Anterior cingulate cortex (tissue), 58 donors: ENCODE results near the gene AQP2.
A peak's percentile ranks its signal among the peaks of the same experiment; 100 is the strongest.
"Not testable (repeated sequence)": the region's sequence is repeated elsewhere in the genome, so short reads cannot be mapped to it uniquely, and the experiment has no call there.

ENCODE experiments used
- DNase-seq, 58 donors: peaks; one replicate each; lab custom pipeline; 2025; lab: John Stamatoyannopoulos, UW

The AQP2 gene

DNA sequence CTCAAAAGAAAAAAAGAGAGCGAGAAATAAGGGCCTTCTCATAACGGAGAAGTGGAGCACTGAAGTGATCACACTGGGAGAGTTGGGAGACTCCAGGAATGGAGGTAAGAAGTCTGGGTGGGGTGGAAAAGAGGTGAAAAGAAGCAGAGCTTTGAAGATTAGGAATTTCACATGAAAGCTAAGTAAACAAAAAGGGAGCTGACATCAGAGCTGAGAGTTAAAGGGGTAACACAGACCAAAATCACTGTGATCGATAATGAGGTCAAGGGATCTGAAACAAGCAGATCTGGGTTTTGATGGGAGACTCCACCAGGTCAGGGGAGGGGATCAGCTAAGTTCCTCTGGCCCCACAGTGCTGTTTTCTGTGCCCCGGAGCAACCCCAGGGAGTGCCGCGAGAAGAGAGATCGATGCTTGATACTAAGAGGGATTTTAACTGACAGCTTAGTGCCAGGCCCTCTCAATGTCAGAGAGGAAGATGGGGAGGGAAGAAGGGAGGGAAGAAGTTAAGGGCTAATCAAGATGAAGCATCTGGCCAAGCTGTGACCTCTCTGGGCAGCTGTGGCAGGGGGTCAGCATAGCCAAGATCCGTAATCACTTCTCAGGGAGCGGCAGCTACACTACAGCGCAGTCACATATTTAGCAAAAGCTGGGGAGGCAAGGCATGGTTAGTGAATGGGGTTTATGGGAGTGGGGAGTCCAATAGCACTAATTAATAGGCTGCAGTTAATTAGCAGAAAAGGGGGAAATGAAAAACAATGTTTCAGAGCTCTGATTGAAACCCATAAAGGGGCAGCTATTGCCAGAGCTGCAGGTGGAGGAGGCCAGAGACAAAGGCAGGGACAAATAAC, 30.2 kb downstream of the AQP2 start:
- no peak for DNase-seq

GRCh38 chr12:49982246-49983087, 31.9 kb downstream of the AQP2 start:
- no peak for DNase-seq

DNA sequence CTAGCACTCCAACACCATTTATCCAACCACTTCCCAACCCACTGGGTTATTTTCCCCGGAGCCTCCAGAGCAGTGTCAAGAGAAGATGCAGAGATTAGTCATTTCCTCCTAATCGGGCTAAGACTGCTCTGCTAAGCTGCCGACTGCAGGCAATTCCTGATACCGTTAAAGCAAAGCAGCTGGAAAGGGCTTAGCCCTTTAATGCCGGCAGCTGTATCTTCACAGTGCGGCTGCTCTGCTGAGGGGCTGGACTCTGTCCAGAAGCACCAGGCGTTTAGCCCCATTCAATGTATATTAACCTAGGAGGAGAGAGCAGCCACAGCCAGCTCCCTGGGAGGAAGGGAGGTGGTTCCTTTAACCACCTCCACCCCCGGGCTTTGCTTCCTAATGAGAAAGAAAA, 33.4 kb downstream of the AQP2 start:
- DNase-seq: peak in 1 of 58 donors; percentile 28

DNA sequence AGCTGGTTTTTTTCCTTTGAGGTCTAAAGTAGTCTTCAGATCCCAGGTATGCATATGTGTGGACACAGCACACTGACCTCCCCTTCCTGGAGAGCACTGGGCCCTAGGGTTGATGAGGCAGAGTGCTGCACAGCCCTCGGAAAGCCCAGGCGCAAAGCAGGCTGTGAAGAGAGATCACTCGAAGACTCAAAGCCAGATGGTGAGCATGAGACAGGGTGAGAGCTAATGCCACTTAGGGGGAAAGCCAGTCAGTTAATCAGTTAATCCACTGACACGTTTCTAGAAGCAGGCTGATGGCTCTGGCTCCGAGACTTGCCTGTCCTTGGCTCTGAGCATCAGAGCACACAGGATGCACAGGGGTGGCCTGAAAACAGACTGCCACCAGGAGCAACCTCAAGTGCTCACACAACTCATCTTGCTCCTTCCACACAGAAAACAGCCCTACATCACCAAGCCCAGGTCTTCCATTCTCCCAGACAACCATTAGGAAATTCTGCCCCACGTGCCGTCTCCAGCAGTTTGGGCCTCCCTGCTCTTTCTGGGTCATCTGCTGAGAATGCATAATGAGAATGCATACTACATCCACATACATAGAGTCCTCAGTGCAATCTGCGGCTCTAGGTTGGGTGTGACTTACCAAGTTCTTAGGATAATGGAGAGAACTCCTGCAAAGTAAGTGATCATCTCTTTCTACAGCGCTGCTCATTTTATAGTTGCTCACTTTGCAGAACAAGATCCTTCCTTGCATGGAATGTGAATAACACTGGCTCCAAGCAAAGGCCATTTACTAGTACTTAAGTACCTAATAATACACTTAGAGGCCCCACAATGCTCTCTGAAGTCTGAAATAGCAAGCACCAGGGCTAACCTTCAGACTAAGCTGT, 34.2 kb downstream of the AQP2 start:
- DNase-seq: no peak

DNA sequence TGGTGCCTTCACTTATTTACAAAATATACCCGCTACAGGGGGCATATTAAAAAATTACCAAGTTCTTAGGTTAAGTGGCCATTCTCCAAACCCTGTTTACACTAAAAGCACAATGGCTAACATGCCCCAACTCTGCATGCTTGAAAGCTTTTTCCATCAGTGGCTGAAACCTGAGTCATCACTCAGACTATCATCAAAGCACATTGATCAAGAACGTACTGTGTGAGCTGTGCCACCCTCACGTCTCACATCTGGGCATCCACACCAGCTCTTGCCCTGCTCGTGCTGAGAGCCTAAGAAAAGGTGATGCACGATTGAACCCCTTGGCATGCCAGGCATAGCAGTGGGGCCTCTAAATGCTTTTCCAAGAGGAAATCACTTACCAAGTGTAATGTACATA, 35.4 kb downstream of the AQP2 start:
- no peak for DNase-seq

DNA sequence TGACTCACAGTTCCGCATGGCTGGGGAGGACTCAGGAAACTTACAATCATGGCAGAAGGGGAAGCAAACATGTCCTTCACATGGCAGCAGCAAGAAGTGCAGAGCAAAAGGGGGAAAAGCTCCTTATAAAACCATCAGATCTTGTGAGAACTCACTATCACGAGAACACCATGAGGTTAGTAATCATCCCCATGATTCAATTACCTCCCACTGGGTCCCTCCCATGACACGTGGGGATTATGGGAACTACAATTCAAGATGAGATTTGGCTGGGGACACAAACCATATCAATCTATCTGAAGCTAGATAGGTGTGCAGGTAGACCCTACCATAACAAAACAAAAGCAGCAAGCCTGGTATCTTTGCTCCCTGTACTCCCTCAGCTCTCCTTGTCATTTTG, 35.9 kb downstream of the AQP2 start:
- not testable (repeated sequence) for DNase-seq

DNA sequence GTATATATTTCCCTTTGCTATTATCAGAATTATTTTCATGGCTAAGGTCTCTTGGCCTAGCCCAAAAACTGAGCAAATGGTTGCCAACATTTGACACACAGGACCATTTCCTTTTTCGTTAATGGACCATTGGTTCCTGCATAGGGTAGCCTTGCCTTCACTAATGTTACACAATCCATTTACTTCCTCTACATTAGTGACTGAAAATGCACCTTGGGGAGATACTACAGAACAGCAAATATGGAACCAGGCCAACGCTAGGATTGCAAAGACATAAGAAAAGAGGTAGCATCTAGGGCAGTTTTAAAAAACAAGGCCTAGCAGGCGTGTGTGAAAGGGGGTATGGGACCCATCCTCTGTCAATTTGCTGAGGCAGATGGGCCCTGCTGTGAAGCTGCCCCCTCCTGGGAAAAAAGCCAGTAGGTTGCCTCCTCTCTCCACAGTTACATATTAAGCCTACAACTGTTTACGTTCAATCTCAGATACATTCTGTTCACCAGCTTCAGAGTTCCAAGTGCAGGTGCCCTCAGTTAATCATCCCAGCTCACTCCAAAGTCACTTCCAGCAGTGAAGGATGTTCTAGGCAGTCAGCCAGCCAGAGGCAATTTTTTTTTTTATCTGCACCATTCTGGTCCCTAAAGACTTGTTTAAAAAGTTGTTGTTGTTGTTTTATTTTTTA, 37.2 kb downstream of the AQP2 start:
- DNase-seq: no peak

GRCh38 chr12:49989400-49989799, 38.9 kb downstream of the AQP2 start:
- not testable (repeated sequence) for DNase-seq

- no peak for DNase-seq
These were observed 39.7 kb downstream of the AQP2 start for GRCh38 chr12:49990273-49990672.

- DNase-seq: no peak
These were observed 47.9 kb downstream of the AQP2 start for GRCh38 chr12:49998453-49998852.

GRCh38 chr12:50003595-50003994, 53.1 kb downstream of the AQP2 start:
- no peak for DNase-seq

GRCh38 chr12:50004696-50005095, 54.2 kb downstream of the AQP2 start:
- no peak for DNase-seq

- peak in 4 of 58 donors; percentile 13 to 47 (median 30) for DNase-seq
These were observed 54.6 kb downstream of the AQP2 start for GRCh38 chr12:50005175-50005574.

- DNase-seq: peak in 2 of 58 donors; percentile 13 to 19
These were observed 55.7 kb downstream of the AQP2 start for GRCh38 chr12:50006280-50006679.

GRCh38 chr12:50006754-50007442, 56.4 kb downstream of the AQP2 start:
- no peak for DNase-seq
